GM21526 (cell line): ENCODE results near the gene TM4SF20.
"Not testable (repeated sequence)": the region's sequence is repeated elsewhere in the genome, so short reads cannot be mapped to it uniquely, and the experiment has no call there.

ENCODE experiments used
- ATAC-seq: cut with Tn5 transposase; IDR thresholded peaks from one replicate; pipeline ENCODE4 v1.9.1; 2021; ENCODE audit warnings: moderate library complexity; ENCODE audit not compliant: unreplicated experiment, low FRiP score

TM4SF20 gene

GRCh38 chr2:227401550-227401949 lies 22.4 kb upstream of the TM4SF20 start:
- no peak for ATAC-seq

- no peak for ATAC-seq
Observed at GRCh38 chr2:227398684-227399670, 19.9 kb upstream of the TM4SF20 start.

- ATAC-seq: no peak
Observed at GRCh38 chr2:227397562-227397961, 18.5 kb upstream of the TM4SF20 start.

GRCh38 chr2:227395556-227395955 lies 16.4 kb upstream of the TM4SF20 start:
- no peak for ATAC-seq

- no peak for ATAC-seq
Observed at GRCh38 chr2:227394401-227394800, 15.3 kb upstream of the TM4SF20 start.

- ATAC-seq: no peak
Observed at GRCh38 chr2:227390468-227391256, 11.6 kb upstream of the TM4SF20 start.

- ATAC-seq: no peak
Observed at GRCh38 chr2:227389661-227390060, 10.6 kb upstream of the TM4SF20 start.

GRCh38 chr2:227389231-227389630 lies 10.1 kb upstream of the TM4SF20 start:
- no peak for ATAC-seq

GRCh38 chr2:227388537-227389011 lies 9.5 kb upstream of the TM4SF20 start:
- no peak for ATAC-seq

- ATAC-seq: not testable (repeated sequence)
Observed at GRCh38 chr2:227387583-227387982, 8.5 kb upstream of the TM4SF20 start, which contains the start of gene SCYGR1. Gene SCYGR1, minus strand, starts transcription at chr2:227387949. Its CDS starts 0 bp downstream, at chr2:227387949.

GRCh38 chr2:227386630-227387029 lies 7.5 kb upstream of the TM4SF20 start:
- no peak for ATAC-seq

DNA sequence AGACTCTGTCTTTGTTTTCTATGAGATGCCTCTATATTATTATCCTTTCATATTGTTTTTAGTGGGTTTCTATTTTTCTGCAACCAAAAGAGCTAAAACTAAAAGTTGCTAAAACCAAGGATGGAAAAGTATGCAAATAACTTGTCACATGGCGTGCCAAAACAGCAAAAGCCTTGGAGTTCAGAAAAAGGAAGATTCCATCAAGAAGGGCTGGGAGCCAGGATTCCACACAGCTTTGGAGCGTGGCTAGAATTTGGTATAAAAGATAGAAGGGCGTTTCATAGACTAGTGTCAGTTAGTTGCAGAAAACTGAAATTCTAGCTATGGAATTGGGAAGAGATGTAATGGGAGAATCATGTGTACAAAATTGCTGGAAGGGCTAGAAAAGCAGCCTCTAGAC lies 4.6 kb upstream of the TM4SF20 start:
- no peak for ATAC-seq

DNA sequence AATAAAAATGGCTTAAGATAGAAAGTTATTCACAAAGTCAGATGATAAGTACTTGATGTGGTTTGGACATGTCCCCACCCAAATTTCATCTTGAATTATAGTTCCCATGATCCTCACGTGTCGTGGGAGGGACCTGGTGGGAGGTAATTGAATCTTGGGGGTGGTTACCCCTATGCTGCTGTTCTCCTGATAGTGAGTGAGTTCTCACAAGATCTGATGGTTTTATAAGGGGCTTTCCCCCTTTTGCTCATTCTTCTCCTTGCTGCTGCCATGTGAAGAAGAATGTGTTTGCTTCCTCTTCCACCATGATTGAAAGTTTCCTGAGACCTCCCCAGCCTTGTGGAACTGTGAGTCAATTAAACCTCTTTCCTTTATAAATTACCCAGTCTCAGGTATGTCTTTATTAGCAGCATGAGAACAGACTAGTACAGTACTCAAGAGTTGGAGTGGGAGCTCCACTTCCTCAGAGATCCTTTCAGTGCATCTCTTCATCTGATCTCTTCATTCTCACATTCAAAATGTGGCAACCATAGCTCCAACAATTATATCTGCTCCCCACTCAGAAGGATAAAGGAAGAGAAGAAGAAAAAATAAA lies 3.2 kb upstream of the TM4SF20 start:
- not testable (repeated sequence) for ATAC-seq

- no peak for ATAC-seq
Observed at GRCh38 chr2:227378371-227378782, 729 bp downstream of the TM4SF20 start.

DNA sequence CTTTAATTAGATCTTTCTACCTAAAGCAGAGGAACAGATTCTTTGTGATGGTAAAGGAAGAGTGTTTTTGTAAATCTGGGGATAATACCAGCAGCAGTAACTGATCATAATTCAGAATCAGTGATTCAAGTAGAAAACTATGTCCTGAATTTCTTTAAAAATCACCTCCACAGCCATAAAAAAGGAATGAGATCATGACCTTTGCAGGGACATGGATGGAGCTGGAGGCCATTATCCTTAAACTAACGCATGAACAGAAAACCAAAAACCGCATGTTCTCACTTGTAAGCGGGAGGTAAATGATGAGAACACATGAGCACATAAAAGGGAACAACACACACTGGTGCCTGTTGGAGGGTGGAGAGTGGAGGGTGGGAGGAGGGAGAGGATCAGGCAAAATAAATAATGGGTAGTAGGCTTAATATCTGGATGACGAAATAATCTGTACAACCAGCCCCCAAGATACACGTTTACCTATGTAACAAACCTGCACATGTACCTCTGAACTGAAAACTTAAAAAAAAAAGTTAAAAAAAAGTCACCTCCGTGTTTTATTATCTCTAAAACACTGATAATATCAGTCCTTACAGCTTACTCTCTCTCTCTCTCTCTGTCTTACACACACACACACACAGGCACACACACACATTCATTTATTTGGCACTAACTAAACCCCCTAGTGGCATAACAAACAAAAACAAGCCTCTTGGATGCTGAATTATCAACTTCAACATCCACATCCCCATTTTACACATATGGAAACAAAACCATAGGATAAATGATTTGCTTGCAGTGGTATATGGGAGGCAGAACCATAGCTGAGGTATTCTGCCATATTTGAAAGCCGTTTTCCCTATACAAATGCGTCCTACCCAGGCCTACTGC lies 1.4 kb downstream of the TM4SF20 start:
- no peak for ATAC-seq

GRCh38 chr2:227376656-227377396 lies 2.3 kb downstream of the TM4SF20 start:
- no peak for ATAC-seq

DNA sequence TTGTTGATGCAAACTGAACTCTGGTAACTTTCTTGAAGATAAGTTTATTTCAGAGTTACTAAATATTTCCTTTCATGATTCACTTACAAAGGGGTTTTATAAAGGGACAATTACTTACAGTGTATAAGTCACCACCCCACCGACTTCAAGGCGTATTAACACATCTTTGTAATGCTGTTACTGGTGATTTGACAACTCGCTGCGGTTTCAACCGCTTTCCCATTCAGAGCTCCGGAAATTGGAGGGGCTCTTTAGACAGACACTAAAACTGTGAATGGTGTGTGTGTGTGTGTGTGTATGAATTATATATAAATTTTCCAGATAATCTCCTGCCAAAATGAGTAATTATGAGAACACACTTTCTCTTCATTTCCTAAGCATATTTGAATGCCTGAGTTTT lies 4.9 kb downstream of the TM4SF20 start:
- no peak for ATAC-seq

DNA sequence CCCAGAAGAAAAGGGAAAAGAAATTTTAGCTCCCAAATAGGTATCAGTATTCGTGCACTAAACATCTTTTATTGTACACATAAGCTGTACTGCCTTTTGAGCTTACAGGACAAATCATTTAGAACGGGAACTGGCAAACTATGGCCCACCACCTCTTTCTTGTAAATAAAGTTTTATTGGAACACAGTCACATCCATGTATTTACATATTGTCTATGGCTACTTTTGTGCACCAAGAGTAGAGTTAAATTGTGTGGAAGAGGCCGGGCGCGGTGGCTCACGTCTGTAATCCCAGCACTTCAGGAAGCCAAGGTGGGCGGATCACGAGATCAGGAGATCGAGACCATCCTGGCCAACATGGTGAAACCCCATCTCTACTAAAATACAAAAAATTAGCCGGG lies 5.7 kb downstream of the TM4SF20 start:
- ATAC-seq: no peak

GRCh38 chr2:227370791-227371312 lies 8.3 kb downstream of the TM4SF20 start:
- no peak for ATAC-seq
